Measurements from ENCODE around the gene ZNF385B. TPM values are rescaled to one million over a fixed set of nuclear protein-coding genes. Genes with fewer than 3 reads are reported as not detected.

ZNF385B gene
- total RNA-seq, 4 donors from 2014 or later: 1.6 to 7.4 (median 3.9) TPM; not detected in 1

DNA sequence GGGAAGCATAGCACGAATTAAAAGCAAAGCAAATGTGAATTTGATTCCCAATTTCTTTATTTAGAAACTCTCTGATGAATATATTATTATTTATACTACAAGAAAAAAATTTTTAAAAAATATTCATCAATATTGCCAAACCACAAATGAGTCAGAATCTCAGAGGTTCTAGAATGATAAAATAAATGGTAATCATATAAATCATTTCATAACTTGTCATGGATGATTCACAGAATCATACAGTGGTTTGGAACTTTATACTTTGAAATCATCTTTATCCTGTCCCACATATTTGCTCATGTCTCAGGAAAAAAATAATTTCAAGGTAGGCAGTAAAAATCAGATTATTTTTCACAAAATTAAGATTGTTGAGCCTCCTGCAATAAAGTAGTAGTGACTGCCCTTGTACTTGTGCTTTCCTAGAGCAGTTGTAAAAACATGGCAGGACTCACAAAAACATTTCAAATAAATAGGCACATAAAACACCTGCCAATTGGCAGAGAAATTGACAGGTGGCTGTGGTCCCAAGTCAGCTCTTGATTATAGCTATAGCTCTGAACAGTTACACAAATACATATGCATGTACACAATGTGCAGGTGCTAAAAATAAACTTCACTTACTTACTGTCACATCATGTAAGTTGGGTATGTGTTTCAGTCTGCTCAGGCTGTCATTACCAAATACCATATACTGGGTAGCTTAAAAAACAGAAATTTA is 322.8 kb downstream of the ZNF385B start:
- Histone ChIP-seq H3K27ac (no peak overlapping the region), H3K36me3 (no peaks in the 10 kb centered on the region), H3K4me3 (no peak overlapping the region), H3K9me3 (peaks cover 0 to 3% (median 0%) of the 10 kb centered on the region in 4 donors), H3K27me3 (no peaks in the 10 kb centered on the region), H3K4me1 (no peaks in the 10 kb centered on the region)
- TF ChIP-seq POLR2A (IDR thresholded peaks at IDR 0.05): no peak
- TF ChIP-seq, protein P1, sequence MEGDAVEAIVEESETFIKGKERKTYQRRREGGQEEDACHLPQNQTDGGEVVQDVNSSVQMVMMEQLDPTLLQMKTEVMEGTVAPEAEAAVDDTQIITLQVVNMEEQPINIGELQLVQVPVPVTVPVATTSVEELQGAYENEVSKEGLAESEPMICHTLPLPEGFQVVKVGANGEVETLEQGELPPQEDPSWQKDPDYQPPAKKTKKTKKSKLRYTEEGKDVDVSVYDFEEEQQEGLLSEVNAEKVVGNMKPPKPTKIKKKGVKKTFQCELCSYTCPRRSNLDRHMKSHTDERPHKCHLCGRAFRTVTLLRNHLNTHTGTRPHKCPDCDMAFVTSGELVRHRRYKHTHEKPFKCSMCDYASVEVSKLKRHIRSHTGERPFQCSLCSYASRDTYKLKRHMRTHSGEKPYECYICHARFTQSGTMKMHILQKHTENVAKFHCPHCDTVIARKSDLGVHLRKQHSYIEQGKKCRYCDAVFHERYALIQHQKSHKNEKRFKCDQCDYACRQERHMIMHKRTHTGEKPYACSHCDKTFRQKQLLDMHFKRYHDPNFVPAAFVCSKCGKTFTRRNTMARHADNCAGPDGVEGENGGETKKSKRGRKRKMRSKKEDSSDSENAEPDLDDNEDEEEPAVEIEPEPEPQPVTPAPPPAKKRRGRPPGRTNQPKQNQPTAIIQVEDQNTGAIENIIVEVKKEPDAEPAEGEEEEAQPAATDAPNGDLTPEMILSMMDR (IDR thresholded peaks at IDR 0.05): no peak
- DNase-seq: no peak

DNA sequence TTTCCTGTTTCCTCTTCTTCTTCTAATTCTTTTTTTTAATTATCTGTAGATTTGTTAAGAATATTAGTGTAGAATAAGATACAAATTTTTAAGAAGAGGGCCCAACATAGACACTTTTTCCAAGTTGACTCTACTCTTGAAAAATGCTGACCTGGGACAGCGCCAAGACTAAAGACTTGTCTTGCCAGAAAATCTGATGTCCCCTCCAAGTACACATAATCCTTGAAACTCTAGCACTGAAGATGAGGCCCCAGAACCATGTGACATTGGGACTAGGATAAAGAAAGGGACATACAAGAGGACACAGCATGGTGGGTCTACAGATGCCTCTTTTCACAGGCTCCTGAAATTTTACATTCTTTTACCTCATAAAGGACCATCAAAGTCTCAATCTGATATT is 325.2 kb downstream of the ZNF385B start:
- H3K27me3 ChIP-seq: no peaks in the 10 kb centered on the region
- no peaks in the 10 kb centered on the region for H3K4me1 ChIP-seq
- H3K9me3 ChIP-seq: peaks cover 0 to 3% (median 0%) of the 10 kb centered on the region in 4 donors
- DNase-seq: no peak
- no peaks in the 10 kb centered on the region for H3K36me3 ChIP-seq
- H3K4me3 ChIP-seq: no peak overlapping the region
- no peak overlapping the region for H3K27ac ChIP-seq
- TF ChIP-seq, protein P1 (IDR thresholded peaks at IDR 0.05): no peak
- no peak for TF ChIP-seq POLR2A (IDR thresholded peaks at IDR 0.05)

DNA sequence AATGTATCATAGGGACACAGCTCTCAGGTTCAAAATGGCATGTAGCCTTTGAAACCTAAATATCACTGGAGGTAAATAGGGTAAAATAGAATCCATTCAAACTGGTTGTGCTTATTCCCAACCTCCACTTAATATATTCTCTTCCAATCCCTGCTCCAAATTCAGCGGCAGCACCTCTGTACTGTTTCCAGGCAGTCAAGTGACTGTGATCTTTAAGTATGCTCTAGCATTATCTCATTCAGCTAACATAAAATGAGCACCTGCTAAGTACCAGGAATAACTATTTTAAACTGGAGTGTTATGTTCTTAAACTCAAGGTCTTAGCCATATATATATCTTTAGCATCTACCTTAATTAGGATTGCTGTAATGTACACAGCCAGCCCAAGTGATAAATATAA is 327.5 kb downstream of the ZNF385B start:
- TF ChIP-seq, protein P1 (IDR thresholded peaks at IDR 0.05): no peak
- no peak for TF ChIP-seq POLR2A (IDR thresholded peaks at IDR 0.05)
- Histone ChIP-seq H3K9me3 (no peaks in the 10 kb centered on the region), H3K27me3 (no peaks in the 10 kb centered on the region), H3K27ac (no peak overlapping the region), H3K36me3 (no peaks in the 10 kb centered on the region), H3K4me1 (no peaks in the 10 kb centered on the region), H3K4me3 (no peak overlapping the region)
- DNase-seq: no peak

DNA sequence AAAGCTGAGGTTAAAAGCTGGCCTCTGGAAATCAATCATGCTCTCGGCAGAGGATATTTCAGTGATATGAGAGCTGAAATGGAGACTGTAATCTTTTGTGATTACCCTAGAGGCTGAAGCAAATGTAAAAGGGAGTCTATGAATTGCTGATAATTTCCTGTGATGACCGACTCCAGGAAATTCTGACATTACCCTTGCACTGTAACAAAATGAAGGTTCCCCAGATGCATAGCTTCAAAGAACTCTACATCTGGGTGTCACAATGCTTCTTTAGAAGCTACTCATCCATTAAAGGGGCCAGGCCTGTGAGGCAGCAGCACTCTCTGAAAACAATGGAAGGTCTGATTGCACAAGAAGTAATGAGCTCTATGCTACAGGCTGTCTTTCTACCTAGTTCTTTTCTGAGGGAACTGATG is 328.5 kb downstream of the ZNF385B start:
- Histone ChIP-seq H3K36me3 (no peaks in the 10 kb centered on the region), H3K4me1 (no peaks in the 10 kb centered on the region), H3K9me3 (no peaks in the 10 kb centered on the region), H3K27me3 (no peaks in the 10 kb centered on the region), H3K27ac (no peak overlapping the region), H3K4me3 (no peak overlapping the region)
- DNase-seq: no peak
- no peak for TF ChIP-seq POLR2A (IDR thresholded peaks at IDR 0.05)
- TF ChIP-seq, protein P1 (IDR thresholded peaks at IDR 0.05): no peak

DNA sequence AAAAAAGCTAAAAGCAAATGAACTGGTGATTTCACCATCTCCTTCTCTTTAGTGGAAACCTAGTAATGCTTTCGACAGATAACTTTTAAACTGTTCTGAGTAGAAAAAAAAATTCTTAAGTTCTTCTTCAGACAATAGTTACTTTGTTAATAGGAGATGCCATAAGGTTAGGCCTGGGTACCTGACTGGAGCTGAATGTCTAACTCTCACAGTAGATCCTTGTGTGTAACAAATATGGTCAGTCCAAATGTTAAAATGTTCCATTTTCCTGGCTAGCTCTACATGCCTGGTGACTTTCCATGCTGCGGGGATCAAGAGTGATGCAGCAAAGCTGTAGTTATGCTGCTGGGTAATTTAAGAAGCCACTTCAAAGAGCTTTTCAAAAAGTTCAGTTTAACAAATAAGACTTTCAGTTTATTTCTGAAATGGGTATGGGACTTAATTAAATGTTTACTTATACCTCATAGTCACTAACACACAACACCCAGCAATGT is 332.8 kb downstream of the ZNF385B start:
- no peaks in the 10 kb centered on the region for H3K4me1 ChIP-seq
- no peaks in the 10 kb centered on the region for H3K27me3 ChIP-seq
- no peaks in the 10 kb centered on the region for H3K9me3 ChIP-seq
- H3K36me3 ChIP-seq: no peaks in the 10 kb centered on the region
- DNase-seq: no peak
- TF ChIP-seq, protein P1 (IDR thresholded peaks at IDR 0.05): no peak
- TF ChIP-seq POLR2A (IDR thresholded peaks at IDR 0.05): no peak
- no peak overlapping the region for H3K4me3 ChIP-seq
- no peak overlapping the region for H3K27ac ChIP-seq

All from Peyer's patch (tissue), 4 donors.